ENCODE results near the gene SERTAD1. TPM values are rescaled to one million over a fixed set of nuclear protein-coding genes. Genes with fewer than 3 reads are reported as not detected.
A peak's percentile ranks its signal among the peaks of the same experiment; 100 is the strongest.

The SERTAD1 gene
- polyA plus RNA-seq, 2 donors: 20.7 to 21.5 TPM

GRCh38 chr19:40423938-40424337 lies 1.9 kb downstream of the SERTAD1 start:
- no peak overlapping the region for H3K27ac ChIP-seq (ENCODE audit: low read depth in 2 of 2, low read length in 1 of 2)

GRCh38 chr19:40422748-40423566 lies 2.8 kb downstream of the SERTAD1 start:
- no peaks in the 10 kb centered on the region for H3K27me3 ChIP-seq (ENCODE audit: control insufficient read depth in 1 of 2, insufficient read depth in 2 of 2, low read length in 2 of 2)
- 86 to 87% methylated on average over 31 of the region's 31 CpGs for WGBS, 2 donors
- peaks cover 3 to 9% of the 10 kb centered on the region in 2 donors for H3K4me1 ChIP-seq (ENCODE audit: control insufficient read depth in 2 of 2, insufficient read depth in 2 of 2, low read length in 1 of 2)
- H3K9me3 ChIP-seq (ENCODE audit: control insufficient read depth in 2 of 2, insufficient read depth in 1 of 2, low read depth in 1 of 2, low read length in 1 of 2): no peaks in the 10 kb centered on the region
- H3K27ac ChIP-seq (ENCODE audit: low read depth in 2 of 2, low read length in 1 of 2): peak overlapping the region; percentile 35 to 78
- no peak overlapping the region for H3K4me3 ChIP-seq (ENCODE audit: low read depth in 1 of 2, low read length in 2 of 2)
- peaks cover 0 to 11% of the 10 kb centered on the region in 2 donors for H3K36me3 ChIP-seq (ENCODE audit: control insufficient read depth in 2 of 2, insufficient read depth in 2 of 2, low read length in 1 of 2)

More at GRCh38 chr19:40423938-40424337, 1.9 kb downstream of the SERTAD1 start:
- peak overlapping the region in 1 of 2 donors; percentile 88 for H3K4me3 ChIP-seq (ENCODE audit: low read depth in 1 of 2, low read length in 2 of 2)
- 93 to 95% methylated on average over 6 of the region's 6 CpGs for WGBS, 2 donors
- H3K36me3 ChIP-seq (ENCODE audit: control insufficient read depth in 2 of 2, insufficient read depth in 2 of 2, low read length in 1 of 2): peaks cover 0 to 11% of the 10 kb centered on the region in 2 donors
- H3K9me3 ChIP-seq (ENCODE audit: control insufficient read depth in 2 of 2, insufficient read depth in 1 of 2, low read depth in 1 of 2, low read length in 1 of 2): no peaks in the 10 kb centered on the region
- H3K4me1 ChIP-seq (ENCODE audit: control insufficient read depth in 2 of 2, insufficient read depth in 2 of 2, low read length in 1 of 2): peaks cover 3 to 11% of the 10 kb centered on the region in 2 donors
- H3K27me3 ChIP-seq (ENCODE audit: control insufficient read depth in 1 of 2, insufficient read depth in 2 of 2, low read length in 2 of 2): no peaks in the 10 kb centered on the region

GRCh38 chr19:40421993-40422747 lies 3.6 kb downstream of the SERTAD1 start:
- H3K4me3 ChIP-seq (ENCODE audit: low read depth in 1 of 2, low read length in 2 of 2): peak overlapping the region in 1 of 2 donors; percentile 70

GRCh38 chr19:40420766-40421765 lies 4.7 kb downstream of the SERTAD1 start:
- H3K4me1 ChIP-seq (ENCODE audit: control insufficient read depth in 2 of 2, insufficient read depth in 2 of 2, low read length in 1 of 2): peaks cover 3 to 9% of the 10 kb centered on the region in 2 donors

More at GRCh38 chr19:40421993-40422747, 3.6 kb downstream of the SERTAD1 start:
- WGBS, 2 donors: 72 to 78% methylated on average over 16 of the region's 16 CpGs
- Histone ChIP-seq H3K9me3 (ENCODE audit: control insufficient read depth in 2 of 2, insufficient read depth in 1 of 2, low read depth in 1 of 2, low read length in 1 of 2) (no peaks in the 10 kb centered on the region), H3K27ac (ENCODE audit: low read depth in 2 of 2, low read length in 1 of 2) (peak overlapping the region; percentile 99 to 100), H3K4me1 (ENCODE audit: control insufficient read depth in 2 of 2, insufficient read depth in 2 of 2, low read length in 1 of 2) (peaks cover 3 to 9% of the 10 kb centered on the region in 2 donors), H3K27me3 (ENCODE audit: control insufficient read depth in 1 of 2, insufficient read depth in 2 of 2, low read length in 2 of 2) (no peaks in the 10 kb centered on the region), H3K36me3 (ENCODE audit: control insufficient read depth in 2 of 2, insufficient read depth in 2 of 2, low read length in 1 of 2) (peaks cover 0 to 11% of the 10 kb centered on the region in 2 donors)

GRCh38 chr19:40420451-40420765 lies 5.4 kb downstream of the SERTAD1 start:
- Histone ChIP-seq H3K9me3 (ENCODE audit: control insufficient read depth in 2 of 2, insufficient read depth in 1 of 2, low read depth in 1 of 2, low read length in 1 of 2) (no peaks in the 10 kb centered on the region), H3K27me3 (ENCODE audit: control insufficient read depth in 1 of 2, insufficient read depth in 2 of 2, low read length in 2 of 2) (no peaks in the 10 kb centered on the region), H3K27ac (ENCODE audit: low read depth in 2 of 2, low read length in 1 of 2) (peak overlapping the region; percentile 99 to 100), H3K4me1 (ENCODE audit: control insufficient read depth in 2 of 2, insufficient read depth in 2 of 2, low read length in 1 of 2) (peaks cover 3 to 9% of the 10 kb centered on the region in 2 donors), H3K36me3 (ENCODE audit: control insufficient read depth in 2 of 2, insufficient read depth in 2 of 2, low read length in 1 of 2) (peaks cover 0 to 11% of the 10 kb centered on the region in 2 donors), H3K4me3 (ENCODE audit: low read depth in 1 of 2, low read length in 2 of 2) (peak overlapping the region; percentile 70 to 77)
- WGBS, 2 donors: 51 to 56% methylated on average over 12 to 14 of the region's 14 CpGs

More at GRCh38 chr19:40420766-40421765, 4.7 kb downstream of the SERTAD1 start:
- no peaks in the 10 kb centered on the region for H3K27me3 ChIP-seq (ENCODE audit: control insufficient read depth in 1 of 2, insufficient read depth in 2 of 2, low read length in 2 of 2)
- H3K4me3 ChIP-seq (ENCODE audit: low read depth in 1 of 2, low read length in 2 of 2): peak overlapping the region; percentile 70 to 77
- H3K36me3 ChIP-seq (ENCODE audit: control insufficient read depth in 2 of 2, insufficient read depth in 2 of 2, low read length in 1 of 2): peaks cover 0 to 11% of the 10 kb centered on the region in 2 donors
- WGBS, 2 donors: 2% methylated on average over 54 to 56 of the region's 56 CpGs
- H3K9me3 ChIP-seq (ENCODE audit: control insufficient read depth in 2 of 2, insufficient read depth in 1 of 2, low read depth in 1 of 2, low read length in 1 of 2): no peaks in the 10 kb centered on the region
- peak overlapping the region; percentile 99 to 100 for H3K27ac ChIP-seq (ENCODE audit: low read depth in 2 of 2, low read length in 1 of 2)

GRCh38 chr19:40419780-40420179 lies 6.0 kb downstream of the SERTAD1 start:
- H3K4me3 ChIP-seq (ENCODE audit: low read depth in 1 of 2, low read length in 2 of 2): no peak overlapping the region
- 91 to 94% methylated on average over 5 of the region's 5 CpGs for WGBS, 2 donors
- no peak overlapping the region for H3K27ac ChIP-seq (ENCODE audit: low read depth in 2 of 2, low read length in 1 of 2)
- no peaks in the 10 kb centered on the region for H3K27me3 ChIP-seq (ENCODE audit: control insufficient read depth in 1 of 2, insufficient read depth in 2 of 2, low read length in 2 of 2)
- H3K4me1 ChIP-seq (ENCODE audit: control insufficient read depth in 2 of 2, insufficient read depth in 2 of 2, low read length in 1 of 2): peaks cover 3 to 11% of the 10 kb centered on the region in 2 donors
- no peaks in the 10 kb centered on the region for H3K9me3 ChIP-seq (ENCODE audit: control insufficient read depth in 2 of 2, insufficient read depth in 1 of 2, low read depth in 1 of 2, low read length in 1 of 2)
- H3K36me3 ChIP-seq (ENCODE audit: control insufficient read depth in 2 of 2, insufficient read depth in 2 of 2, low read length in 1 of 2): peaks cover 0 to 11% of the 10 kb centered on the region in 2 donors

GRCh38 chr19:40419066-40419612 lies 6.7 kb downstream of the SERTAD1 start:
- Histone ChIP-seq H3K27me3 (ENCODE audit: control insufficient read depth in 1 of 2, insufficient read depth in 2 of 2, low read length in 2 of 2) (no peaks in the 10 kb centered on the region), H3K9me3 (ENCODE audit: control insufficient read depth in 2 of 2, insufficient read depth in 1 of 2, low read depth in 1 of 2, low read length in 1 of 2) (no peaks in the 10 kb centered on the region), H3K4me1 (ENCODE audit: control insufficient read depth in 2 of 2, insufficient read depth in 2 of 2, low read length in 1 of 2) (peaks cover 3 to 12% of the 10 kb centered on the region in 2 donors), H3K27ac (ENCODE audit: low read depth in 2 of 2, low read length in 1 of 2) (peak overlapping the region in 1 of 2 donors; percentile 68), H3K4me3 (ENCODE audit: low read depth in 1 of 2, low read length in 2 of 2) (no peak overlapping the region), H3K36me3 (ENCODE audit: control insufficient read depth in 2 of 2, insufficient read depth in 2 of 2, low read length in 1 of 2) (peaks cover 0 to 11% of the 10 kb centered on the region in 2 donors)
- WGBS, 2 donors: 65 to 76% methylated on average over 5 of the region's 5 CpGs

- 83 to 86% methylated on average over 3 of the region's 3 CpGs for WGBS, 2 donors
- H3K36me3 ChIP-seq (ENCODE audit: control insufficient read depth in 2 of 2, insufficient read depth in 2 of 2, low read length in 1 of 2): peaks cover 0 to 8% of the 10 kb centered on the region in 2 donors
- peak overlapping the region in 1 of 2 donors; percentile 47 for H3K27ac ChIP-seq (ENCODE audit: low read depth in 2 of 2, low read length in 1 of 2)
- H3K4me3 ChIP-seq (ENCODE audit: low read depth in 1 of 2, low read length in 2 of 2): no peak overlapping the region
- H3K4me1 ChIP-seq (ENCODE audit: control insufficient read depth in 2 of 2, insufficient read depth in 2 of 2, low read length in 1 of 2): peaks cover under 1 to 7% of the 10 kb centered on the region in 2 donors
- H3K9me3 ChIP-seq (ENCODE audit: control insufficient read depth in 2 of 2, insufficient read depth in 1 of 2, low read depth in 1 of 2, low read length in 1 of 2): no peaks in the 10 kb centered on the region
- no peaks in the 10 kb centered on the region for H3K27me3 ChIP-seq (ENCODE audit: control insufficient read depth in 1 of 2, insufficient read depth in 2 of 2, low read length in 2 of 2)
Observed at GRCh38 chr19:40418040-40418439, 7.8 kb downstream of the SERTAD1 start.

Data from esophagus (tissue), 2 donors.